HG03097 (cell line): Measurements from ENCODE around the gene PITX2.

ENCODE experiments used
- ATAC-seq: cut with Tn5 transposase; IDR thresholded peaks from one replicate; pipeline ENCODE4 v1.9.1; 2021; ENCODE audit not compliant: unreplicated experiment, low FRiP score

Gene PITX2

GRCh38 chr4:110624904-110625494 lies 2.1 kb upstream of the PITX2 start:
- ATAC-seq, result no peak

GRCh38 chr4:110624398-110624780 lies 1.5 kb upstream of the PITX2 start:
- no peak for ATAC-seq

- ATAC-seq, result no peak
Observed at GRCh38 chr4:110623718-110624397, 981 bp upstream of the PITX2 start.

GRCh38 chr4:110621839-110622751 lies 782 bp downstream of the PITX2 start:
- ATAC-seq, result no peak

- ATAC-seq, result no peak
Observed at GRCh38 chr4:110621328-110621812, 1.5 kb downstream of the PITX2 start.

GRCh38 chr4:110620691-110621327 lies 2.1 kb downstream of the PITX2 start:
- ATAC-seq, result no peak

- ATAC-seq, result no peak
Observed at GRCh38 chr4:110620322-110620690, 2.6 kb downstream of the PITX2 start.

- no peak for ATAC-seq
Observed at GRCh38 chr4:110619463-110620247, 3.2 kb downstream of the PITX2 start.

GRCh38 chr4:110618581-110619462 lies 4.1 kb downstream of the PITX2 start:
- ATAC-seq, result no peak

GRCh38 chr4:110617646-110618580 lies 5.0 kb downstream of the PITX2 start:
- ATAC-seq, result no peak

GRCh38 chr4:110617075-110617640 lies 5.7 kb downstream of the PITX2 start:
- no peak for ATAC-seq

- ATAC-seq, result no peak
Observed at GRCh38 chr4:110616238-110617074, 6.4 kb downstream of the PITX2 start.

GRCh38 chr4:110615353-110616237 lies 7.3 kb downstream of the PITX2 start:
- ATAC-seq, result no peak

GRCh38 chr4:110614976-110615352 lies 7.9 kb downstream of the PITX2 start:
- ATAC-seq, result no peak

GRCh38 chr4:110614173-110614963 lies 8.5 kb downstream of the PITX2 start:
- no peak for ATAC-seq
